CD4-positive, alpha-beta T cell treated with Interferon gamma for 1 hour (primary cell): Measurements from ENCODE around the gene CNTNAP2.
"Not testable (repeated sequence)": the region's sequence is repeated elsewhere in the genome, so short reads cannot be mapped to it uniquely, and the experiment has no call there.

Source experiments
- DNase-seq: peaks from one replicate; pipeline ENCODE4 v3.0.0-alpha.2; 2020

Gene CNTNAP2

DNA sequence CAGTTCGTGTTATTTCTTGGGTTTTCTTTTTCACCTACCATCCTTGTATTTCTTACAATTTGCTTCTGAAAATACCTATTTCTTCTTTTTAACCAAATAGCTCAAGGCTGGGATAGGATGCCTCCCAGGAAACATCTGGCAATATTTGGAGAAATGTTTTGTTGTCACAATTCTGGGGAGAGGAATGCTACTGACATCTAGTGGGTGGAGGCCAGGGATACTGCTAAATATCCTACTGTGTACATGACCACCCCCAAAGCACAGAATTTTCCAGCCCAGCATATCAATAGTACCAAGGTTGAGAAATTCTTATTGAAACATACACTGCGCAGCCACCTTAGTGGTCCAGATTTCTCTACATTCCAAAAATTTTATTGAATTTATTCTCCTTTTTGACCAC, 55.5 kb downstream of the CNTNAP2 start:
- DNase-seq: no peak

DNA sequence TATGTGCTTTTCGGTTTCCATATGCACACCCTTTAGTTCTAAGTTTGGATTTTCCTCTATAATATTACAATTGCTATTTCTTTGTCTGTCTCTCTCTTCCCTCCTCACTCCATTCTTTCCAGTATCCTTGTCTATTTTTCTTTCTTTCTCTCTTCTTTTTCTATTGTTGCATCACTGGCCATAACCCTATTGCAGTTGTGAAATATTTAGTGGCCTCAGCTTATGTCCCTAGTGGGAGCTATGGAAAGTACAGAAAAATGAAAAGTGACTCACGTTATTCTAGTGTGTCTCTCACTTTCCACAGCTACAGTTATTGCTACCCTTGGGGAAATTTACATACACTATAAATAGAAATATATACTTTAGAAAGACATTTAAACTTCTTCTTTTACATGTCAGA, 59.1 kb downstream of the CNTNAP2 start:
- no peak for DNase-seq

DNA sequence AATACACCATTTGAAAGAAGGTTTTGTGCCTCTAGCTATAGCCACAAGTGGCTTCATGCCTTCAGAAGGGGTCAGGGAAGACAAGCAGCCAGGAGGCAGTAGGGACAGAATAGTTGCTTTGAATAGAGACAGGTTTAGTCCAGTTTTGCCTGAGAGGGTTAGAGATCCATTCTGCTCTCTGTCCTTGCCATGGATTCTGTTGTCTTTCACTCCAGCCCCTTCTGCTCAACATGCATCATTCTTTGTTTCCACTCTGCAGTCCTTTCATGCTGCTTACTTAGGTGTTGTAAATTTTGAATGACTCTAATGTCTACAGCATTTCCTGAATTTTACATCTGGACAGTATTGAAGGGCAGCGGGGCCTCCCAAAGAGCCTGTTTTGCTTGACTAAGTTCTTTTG, 60.3 kb downstream of the CNTNAP2 start:
- no peak for DNase-seq

DNA sequence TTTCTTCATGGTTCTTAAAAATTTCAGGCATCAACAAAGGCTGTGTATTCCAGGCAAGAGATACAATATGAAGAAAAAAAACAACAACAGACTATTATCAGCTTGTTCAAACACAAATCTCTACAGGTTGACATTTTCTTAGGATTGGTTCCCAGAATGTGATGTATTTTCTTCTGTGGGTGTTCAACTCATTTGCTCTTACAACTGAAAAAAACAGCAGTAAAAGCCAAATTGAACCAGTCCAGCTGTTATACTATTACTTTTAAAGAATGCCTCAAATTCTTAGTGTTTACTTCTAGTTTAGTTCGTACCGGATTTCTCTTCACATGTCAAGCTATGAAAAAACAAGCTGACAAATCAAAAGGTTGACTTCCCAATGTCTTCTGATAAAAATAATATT, 60.7 kb downstream of the CNTNAP2 start:
- no peak for DNase-seq

DNA sequence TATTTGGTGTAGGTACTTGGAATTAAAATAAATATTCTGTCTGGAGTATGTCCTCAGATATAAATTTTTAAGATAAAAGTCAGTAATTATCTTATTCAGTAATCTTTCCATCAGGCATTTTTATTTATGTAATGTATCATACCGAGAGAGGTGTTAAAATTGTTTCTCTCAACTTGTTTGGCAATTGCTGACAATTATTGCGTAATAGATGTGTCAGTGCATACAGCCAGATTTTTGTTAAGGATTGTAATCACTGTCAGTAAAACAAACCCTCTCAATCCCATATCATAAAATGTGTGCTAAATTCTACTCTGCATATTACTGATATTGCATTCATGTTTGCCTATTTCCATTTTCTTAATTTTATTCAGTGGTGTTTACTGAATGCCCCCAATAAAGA, 69.2 kb downstream of the CNTNAP2 start:
- no peak for DNase-seq

DNA sequence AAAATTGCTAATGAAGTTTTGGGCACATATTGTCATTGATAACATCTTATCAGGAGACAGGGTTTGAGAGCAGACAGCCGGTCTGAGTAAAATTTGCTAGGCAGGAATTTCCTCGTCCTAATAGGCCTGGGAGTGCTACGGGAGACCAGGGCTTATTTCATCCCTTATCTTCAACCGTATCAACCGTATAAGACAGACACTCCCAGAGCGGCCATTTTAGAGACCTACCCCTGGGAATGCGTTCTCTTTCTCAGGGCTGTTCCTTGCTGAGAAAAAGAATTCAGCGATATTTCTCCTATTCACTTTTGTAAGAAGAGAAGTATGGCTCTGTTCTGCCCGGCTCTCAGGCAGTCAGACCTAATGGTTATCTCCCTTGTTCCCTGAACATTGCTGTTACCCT, 74.8 kb downstream of the CNTNAP2 start:
- not testable (repeated sequence) for DNase-seq

DNA sequence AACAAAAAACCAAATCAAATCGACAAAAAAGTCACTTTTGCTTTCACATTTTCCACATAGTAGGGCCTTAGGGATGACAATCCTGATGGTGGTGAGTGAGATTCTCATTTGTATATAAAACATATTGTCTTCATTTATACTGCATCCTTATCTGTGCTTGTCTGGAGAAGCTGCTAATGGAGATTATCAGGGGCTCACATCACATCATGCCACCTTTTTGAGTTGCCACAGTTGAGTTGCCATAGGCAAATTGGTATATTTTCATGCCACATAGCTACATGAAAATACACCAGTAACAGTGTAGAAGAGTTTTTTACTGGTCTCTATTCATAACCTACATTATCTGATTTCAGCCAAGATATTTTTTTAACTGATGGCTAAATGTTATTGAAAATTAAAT, 85.3 kb downstream of the CNTNAP2 start:
- no peak for DNase-seq

DNA sequence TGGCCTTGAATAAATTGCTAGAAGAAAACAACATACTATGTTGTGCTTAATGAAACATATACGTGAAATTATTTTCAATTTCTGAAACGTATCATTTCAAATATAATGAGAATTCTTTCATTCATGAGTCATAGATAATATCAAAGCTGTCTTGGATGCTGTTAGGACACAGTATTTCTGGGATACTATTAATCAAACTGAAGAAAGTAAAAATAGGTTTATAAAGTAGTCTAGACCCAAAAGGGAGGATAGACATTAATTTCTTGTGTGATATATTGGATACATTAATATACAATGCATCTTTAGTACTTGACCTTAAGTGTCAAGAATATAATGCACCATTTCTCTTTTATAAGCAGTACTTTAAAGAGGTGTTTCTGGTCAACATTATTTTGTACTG, 89.7 kb downstream of the CNTNAP2 start:
- DNase-seq: no peak

DNA sequence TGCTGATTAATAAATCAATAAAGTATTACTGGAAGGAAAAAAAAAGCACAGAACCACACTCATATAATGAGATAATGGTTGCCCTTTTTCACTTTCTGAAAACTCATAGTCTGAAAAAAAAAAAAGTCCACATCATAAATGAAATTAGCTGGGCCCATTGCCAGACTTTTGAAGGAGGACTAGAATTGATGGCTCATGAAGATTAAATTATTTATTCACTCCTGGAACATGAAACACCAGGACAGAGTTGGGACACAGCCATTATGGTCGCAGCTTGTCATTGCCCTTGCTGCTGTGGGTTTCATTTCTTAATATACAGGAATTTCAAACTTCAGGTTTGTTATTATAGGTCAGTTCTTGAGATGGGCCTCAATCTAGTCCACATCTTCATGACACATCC, 91.9 kb downstream of the CNTNAP2 start:
- no peak for DNase-seq

DNA sequence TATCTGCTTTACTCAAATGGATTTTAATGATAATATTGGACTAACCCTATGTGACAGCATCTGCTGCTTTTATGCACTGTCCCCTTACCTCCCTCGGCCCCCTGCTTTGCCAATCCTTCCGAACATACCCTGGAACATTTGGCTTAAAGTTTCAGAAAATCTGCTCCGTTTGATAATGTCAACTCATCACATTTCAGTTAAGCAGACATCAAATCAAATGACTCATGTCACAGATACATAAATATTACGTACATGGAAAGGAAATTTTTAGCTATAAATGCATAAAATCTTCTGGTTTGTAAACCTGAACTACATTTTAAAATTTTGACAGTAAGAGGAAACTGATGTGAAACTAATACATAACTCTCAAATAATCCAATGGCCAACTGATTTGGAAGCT, 98.2 kb downstream of the CNTNAP2 start:
- no peak for DNase-seq

DNA sequence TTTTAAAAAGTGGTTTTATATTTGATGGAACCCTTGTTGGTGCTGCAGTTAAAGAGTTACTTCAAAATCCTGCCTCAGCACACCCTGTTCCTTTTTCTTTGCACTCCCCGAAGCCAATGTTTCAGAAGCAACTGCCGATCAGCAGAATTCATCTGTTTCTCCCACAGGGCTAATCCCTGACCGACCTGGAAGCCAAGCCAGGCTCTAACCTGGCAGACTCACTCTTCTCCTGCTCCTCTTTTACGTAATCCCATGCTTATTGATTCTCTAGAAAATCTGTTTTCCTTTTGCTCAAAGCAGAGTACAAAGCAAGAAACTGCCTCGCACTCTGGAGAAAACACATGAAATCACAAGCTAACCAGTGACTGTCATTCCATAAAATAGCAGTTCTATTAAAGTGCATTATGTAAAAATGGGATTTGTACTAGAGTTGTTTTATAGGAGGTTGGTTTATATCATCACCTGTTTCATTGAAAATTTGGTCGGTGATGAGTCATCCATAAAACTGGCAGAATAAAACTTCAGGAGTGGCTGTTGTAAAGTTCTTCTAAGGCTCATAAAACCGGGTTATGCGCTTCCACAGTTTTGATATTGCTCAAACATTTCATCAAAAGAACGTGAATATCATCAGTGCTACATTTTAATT, 99.9 kb downstream of the CNTNAP2 start:
- DNase-seq: no peak

DNA sequence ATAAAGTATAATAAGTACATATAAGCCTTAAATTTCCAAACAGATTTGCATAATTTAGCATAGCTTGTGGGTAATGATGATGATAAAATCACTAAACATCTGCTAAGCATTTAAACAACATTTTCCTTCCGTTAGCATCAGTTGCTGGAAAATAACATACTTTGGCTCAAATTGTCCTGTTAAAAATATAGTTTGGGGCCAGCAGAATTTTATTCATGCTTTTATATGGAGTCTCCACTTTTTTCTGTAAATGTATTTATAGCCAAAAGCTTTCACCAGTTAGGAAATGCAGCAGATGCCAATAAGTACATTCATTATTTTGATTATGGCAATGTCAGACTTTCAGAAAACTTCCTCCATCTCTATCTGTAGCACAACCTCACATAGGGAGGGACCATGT, 107.2 kb downstream of the CNTNAP2 start:
- no peak for DNase-seq

DNA sequence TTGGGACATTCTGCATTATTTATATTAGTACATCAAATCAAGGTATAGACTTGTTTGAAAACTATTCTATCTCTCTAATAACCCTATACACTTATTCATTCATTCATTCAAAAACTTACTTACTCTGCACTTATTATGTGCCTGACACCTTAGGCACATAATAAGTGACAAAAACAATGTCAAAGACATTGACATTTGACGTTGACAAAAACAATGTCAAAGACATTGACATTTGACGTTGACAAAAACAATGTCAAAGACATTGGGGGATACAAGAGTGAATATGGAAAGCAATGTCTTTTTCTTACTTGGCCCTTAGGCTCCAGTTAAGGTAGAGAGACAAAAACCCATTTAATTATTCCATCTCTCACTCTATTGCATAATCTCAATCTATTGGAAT, 116.0 kb downstream of the CNTNAP2 start:
- no peak for DNase-seq

DNA sequence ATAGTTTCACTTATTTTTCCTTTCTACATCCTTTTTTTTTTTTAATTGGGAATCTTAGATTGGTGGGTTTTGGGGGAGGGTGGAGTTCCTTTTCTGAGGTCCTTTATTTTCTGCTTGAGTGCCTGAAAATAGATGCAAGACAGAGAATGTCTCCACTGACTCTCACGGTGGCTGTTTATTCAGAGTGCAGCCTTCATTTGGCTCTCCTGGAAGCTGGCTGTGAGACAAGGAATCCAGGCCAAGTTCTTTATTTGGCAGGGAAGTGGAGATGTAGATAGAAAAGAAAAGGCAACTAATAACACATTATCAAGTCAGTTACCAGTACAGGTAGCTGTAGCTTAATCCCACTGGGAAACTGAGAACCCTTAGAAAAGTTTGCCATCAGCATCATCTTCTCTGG, 118.6 kb downstream of the CNTNAP2 start:
- DNase-seq: no peak

DNA sequence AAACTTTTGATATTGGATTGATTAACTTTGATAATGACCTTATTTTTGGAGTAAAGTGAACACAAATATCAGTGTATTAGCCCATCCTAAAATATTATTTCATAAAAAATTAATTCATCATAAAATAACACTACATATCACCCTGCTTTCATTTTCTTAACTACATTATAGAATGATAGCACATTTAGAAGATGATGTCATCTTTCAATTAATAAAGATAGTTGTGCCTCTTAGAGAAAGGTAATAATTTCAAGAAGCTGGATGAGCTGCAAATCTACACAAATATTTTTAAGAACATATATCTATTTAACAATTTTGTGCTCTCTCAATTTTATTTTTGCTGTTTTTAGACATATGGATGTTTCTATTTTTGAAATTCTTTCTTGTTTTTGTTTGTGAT, 126.1 kb downstream of the CNTNAP2 start:
- no peak for DNase-seq

DNA sequence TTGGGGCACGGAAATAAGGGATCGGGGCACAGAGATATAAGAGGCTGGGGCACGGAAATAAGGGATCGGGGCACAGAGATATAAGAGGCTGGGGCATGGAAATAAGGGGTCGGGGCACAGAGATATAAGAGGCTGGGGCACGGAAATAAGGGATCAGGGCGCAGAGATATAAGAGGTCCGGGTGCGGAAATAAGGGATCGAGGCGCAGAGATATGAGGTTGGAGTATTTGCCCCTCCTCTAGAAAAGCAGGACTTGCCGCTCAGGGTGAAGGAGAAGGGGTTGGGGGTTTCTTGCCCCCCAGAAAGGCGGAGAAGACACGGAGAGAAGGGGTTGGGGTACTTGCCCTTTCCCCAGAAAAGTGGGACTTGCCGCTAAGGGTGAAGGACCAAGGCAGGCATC, 131.4 kb downstream of the CNTNAP2 start:
- DNase-seq: not testable (repeated sequence)

DNA sequence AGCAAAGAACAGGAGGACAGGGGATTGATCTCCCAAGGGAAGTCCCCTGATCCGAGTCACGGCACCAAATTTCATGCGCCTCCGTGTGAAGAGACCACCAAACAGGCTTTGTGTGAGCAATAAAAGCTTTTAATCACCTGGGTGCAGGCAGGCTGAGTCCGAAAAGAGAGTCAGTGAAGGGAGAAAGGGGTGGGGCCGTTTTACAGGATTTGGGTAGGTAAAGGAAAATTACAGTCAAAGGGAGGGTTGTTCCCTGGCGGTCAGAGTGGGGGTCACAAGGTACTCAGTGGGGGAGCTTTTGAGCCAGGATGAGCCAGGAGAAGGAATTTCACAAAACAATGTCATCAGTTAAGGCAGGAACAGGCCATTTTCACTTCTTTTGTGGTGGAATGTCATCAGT, 132.1 kb downstream of the CNTNAP2 start:
- DNase-seq: not testable (repeated sequence)

DNA sequence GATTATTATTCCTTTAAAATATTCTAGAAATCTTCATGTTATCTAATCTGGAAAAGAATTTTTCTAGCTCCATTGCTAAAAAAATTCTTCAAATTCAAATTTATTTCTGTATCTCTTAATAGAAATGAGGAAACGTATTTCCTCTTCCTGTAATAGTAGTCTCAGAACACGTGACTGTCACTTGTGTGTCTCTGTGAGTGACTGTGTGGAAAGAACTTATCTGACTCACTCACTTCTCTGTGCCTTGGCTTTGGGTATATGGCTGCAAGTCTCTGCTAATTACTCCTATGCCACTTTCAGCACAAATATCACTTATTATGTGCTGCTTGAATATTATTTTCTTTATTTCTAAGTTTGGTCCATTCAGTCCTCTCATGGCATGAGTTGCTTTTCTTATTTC, 132.7 kb downstream of the CNTNAP2 start:
- no peak for DNase-seq

DNA sequence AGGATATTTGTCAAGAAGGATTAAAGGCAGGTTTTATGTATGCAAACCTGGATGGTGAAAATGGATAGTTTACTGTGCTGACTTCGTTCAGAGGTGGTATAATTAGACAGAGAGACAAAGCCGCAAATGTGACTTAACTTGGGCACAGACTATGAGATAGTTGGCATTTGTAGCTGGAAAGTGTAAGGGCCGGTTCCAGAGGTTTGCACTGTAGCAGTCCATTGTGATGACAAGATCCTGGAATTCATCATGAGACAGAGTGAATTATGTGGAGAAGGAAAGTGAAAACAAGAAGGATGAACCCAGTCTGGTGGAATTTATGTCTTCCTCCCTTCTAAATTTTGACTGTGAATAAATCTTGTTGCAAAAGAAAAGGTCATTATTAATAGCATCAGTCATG, 139.0 kb downstream of the CNTNAP2 start:
- DNase-seq: no peak

DNA sequence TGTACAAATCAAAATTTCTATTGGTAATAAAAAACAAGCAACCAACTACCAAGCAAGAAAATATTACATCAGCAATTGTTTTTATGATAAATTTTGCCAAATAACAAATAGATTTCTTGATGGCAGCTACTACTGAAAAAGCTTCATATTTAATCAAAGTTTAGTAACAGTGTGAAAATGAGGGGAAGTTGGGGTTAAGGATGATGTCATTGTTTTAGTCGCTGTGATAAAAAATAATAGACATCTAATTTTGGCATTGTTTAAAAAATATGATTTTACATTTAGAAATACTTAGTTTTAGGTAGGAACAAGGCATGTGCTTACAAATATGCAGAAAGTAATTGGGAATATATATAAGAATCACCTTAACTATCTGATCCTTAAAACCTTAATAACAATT, 145.9 kb downstream of the CNTNAP2 start:
- DNase-seq: no peak

DNA sequence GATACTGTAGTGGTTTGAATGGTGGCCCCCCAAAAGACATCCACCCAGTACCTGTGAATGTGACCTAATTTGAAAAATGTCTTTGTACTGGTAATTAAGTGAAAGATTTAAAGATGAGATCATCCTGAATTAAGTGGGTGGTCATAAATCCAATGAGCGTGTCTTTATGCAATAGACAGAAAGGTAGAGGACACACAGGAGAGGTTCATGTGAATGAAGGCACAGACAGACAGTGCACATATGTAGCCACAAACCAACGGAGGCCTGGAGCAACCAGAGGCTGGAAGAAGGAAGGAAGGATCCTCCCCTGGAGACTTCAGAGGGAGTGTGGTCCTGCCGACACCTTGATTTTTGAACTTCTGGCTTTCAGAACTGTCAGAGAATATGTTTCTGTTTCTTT, 160.3 kb downstream of the CNTNAP2 start:
- DNase-seq: no peak

DNA sequence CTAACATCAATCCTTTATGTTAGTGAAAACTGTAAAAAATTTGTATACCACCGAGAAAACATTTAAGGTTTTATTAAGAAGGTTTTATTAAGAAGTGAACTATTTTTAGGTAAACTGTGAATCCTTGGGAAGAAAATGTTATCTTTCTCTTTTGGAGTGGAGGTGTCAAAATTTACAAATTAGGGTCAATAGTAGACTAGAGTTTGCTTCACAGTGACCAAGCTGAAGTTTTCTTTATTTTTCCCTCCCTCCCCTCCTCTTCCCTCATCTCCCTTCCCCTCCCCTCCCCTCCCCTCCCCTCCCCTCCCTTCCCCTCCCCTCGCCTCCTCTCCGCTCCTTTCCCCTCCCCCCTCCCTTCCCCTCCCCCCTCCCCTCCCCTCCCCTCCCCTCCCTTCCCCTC, 168.8 kb downstream of the CNTNAP2 start:
- no peak for DNase-seq

DNA sequence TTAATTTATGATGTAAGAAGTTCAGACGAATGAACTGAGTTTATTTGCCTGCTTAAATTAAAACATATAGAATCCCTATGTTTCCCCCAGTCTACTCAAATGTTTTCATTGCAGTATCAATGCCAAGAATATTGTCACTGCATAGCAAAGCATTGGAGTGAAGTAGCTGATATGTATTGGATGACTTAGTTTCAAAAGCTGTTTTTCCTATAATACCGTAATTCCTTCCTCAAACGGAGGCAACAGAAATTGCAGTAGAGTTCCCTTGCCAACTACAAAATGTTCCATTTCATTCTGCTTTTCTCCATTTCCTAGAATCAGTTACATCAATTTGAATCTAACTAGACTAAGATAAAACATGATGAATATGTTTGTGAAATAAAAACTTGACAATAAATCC, 174.1 kb downstream of the CNTNAP2 start:
- no peak for DNase-seq

DNA sequence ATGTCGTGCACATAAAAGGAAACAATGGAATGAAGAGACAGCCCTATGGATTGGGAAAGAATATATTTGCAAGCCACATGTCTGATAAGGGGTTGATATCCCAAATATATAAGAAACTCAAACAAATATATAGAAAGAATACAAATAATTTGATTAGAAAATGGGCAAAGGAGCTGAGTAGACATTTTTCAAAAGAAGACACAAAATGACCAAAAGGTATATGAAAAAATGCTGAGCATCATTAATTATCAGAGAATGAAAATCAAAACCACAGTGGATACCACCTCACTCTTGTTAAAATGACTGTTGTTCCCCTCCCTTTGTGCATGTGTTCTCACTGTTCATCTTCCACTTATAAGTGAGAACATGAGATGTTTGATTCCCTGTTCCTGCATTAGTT, 175.3 kb downstream of the CNTNAP2 start:
- DNase-seq: no peak

DNA sequence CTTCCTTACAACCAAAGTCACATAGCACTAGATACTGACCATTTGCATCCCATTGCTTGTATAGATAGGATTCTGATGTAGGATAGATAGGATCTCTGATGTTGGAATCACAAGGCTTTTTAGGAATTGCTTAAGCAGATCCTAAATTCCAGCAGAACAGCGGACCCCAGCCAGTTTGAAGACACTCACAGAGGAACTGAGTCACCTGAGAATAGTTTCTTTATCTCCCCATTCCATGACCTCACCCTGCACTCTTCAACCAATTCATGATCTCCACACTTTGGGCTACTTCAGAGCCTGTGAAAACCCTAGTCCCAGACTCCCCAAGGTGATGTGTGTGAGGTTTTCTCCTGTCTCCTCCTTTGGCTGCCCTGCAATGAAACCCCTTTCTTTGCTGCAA, 179.4 kb downstream of the CNTNAP2 start:
- DNase-seq: no peak

DNA sequence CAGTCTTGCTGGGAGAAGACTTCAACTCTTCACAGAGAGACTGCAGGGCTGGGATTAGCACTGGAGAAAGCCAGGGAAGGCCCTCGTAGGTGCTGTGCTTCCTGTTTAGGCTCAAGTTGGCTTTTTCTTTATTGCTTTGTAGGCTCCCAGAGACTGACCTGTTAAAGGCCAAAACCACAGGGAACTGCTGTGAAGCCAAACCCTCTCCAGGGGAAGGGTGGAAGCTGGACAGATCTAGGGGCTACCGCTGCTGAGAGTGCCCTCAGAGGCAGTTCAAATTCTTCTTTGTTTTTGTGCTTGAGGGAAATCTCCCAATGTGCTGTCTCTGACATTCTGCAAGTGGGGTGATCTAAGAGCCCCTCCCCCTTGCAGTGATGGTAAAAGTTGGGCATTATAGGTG, 198.4 kb downstream of the CNTNAP2 start:
- no peak for DNase-seq
